Measurements from ENCODE around the gene ALKBH8.
A peak's percentile ranks its signal among the peaks of the same experiment; 100 is the strongest.
"Not testable (repeated sequence)": the region's sequence is repeated elsewhere in the genome, so short reads cannot be mapped to it uniquely, and the experiment has no call there.

The ALKBH8 gene

GRCh38 chr11:107590460-107591377 is 25.2 kb upstream of the ALKBH8 start, which contains the start of gene ELMOD1:
Gene ELMOD1, plus strand, starts transcription at chr11:107591147. Its CDS starts 27,043 bp downstream, at chr11:107618190.
- peaks cover 4% of the 10 kb centered on the region for H3K9me3 Mint-ChIP-seq
- H3K4me3 Mint-ChIP-seq: peak within 1 kb of the TSS; percentile 83
- peaks cover 20% of the 10 kb centered on the region for H3K4me1 Mint-ChIP-seq (ENCODE audit: low read depth)
- no peaks in the 10 kb centered on the region for H3K36me3 Mint-ChIP-seq (ENCODE audit: low read depth)
- peak within 1 kb of the TSS; percentile 47 for H3K27ac Mint-ChIP-seq
- H3K27me3 Mint-ChIP-seq (ENCODE audit: low read depth): peaks cover 93% of the 10 kb centered on the region

DNA sequence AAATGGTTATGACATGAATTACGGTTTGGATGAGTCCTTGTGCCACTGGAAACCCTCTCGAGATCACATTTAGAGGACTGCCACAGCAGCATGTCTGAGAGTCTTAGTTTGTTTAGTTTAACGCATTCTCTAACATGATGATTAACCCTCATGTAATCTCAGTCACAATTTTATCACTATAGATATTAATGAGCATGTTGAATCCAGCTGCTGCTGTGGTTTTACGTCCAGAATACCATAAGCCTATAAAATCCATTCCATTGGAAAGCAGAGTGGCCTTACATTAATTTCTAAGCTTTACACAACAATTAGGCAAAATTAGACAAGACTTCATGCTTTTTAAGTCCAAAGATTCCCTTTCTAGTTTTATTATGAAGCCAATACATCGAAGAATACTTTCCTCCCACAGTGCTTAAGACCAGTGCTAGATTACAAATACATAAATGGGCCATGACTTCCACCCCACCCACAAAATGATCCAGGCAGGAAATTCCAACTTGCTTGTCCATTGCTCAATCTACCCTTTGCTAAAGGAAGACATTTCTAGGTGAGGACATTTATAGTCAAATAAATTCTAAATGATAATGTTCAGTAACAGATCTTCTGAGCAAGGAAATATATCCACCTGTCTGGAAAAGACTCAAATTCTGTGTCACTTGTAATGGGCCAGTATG is 21.9 kb upstream of the ALKBH8 start:
- no peak overlapping the region for H3K4me3 Mint-ChIP-seq
- H3K4me1 Mint-ChIP-seq (ENCODE audit: low read depth): peaks cover 17% of the 10 kb centered on the region
- peaks cover 4% of the 10 kb centered on the region for H3K9me3 Mint-ChIP-seq
- H3K27me3 Mint-ChIP-seq (ENCODE audit: low read depth): peaks cover 76% of the 10 kb centered on the region
- no peaks in the 10 kb centered on the region for H3K36me3 Mint-ChIP-seq (ENCODE audit: low read depth)
- no peak overlapping the region for H3K27ac Mint-ChIP-seq

GRCh38 chr11:107583629-107584195 is 18.2 kb upstream of the ALKBH8 start:
- H3K27me3 Mint-ChIP-seq (ENCODE audit: low read depth): peaks cover 45% of the 10 kb centered on the region
- peaks cover 9% of the 10 kb centered on the region for H3K9me3 Mint-ChIP-seq
- no peaks in the 10 kb centered on the region for H3K4me1 Mint-ChIP-seq (ENCODE audit: low read depth)
- no peak overlapping the region for H3K27ac Mint-ChIP-seq
- no peaks in the 10 kb centered on the region for H3K36me3 Mint-ChIP-seq (ENCODE audit: low read depth)
- no peak overlapping the region for H3K4me3 Mint-ChIP-seq

- Mint-ChIP-seq H3K9me3 (peaks cover 5% of the 10 kb centered on the region), H3K4me1 (ENCODE audit: low read depth) (no peaks in the 10 kb centered on the region), H3K27ac (no peak overlapping the region), H3K27me3 (ENCODE audit: low read depth) (peaks cover 19% of the 10 kb centered on the region), H3K36me3 (ENCODE audit: low read depth) (no peaks in the 10 kb centered on the region), H3K4me3 (no peak overlapping the region)
These were observed 15.6 kb upstream of the ALKBH8 start for GRCh38 chr11:107581147-107581546.

DNA sequence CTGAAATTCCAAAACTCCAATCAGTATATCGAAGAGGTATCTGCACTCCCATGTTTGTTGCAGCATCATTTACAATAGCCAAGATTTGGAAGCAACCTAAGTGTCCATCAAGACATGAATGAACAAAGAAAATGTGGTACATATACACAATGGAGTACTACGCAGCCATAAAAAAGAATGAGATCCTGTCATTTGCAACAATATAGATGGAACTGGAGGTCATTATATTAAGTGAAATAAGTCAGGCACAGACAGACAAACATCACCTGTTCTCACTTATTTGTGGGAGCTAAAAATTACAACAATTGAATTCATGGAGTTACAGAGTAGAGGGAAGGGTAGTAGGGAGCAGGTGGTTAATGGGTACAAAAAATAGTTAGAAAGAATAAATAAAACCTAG is 13.6 kb upstream of the ALKBH8 start:
- not testable (repeated sequence) for H3K9me3 Mint-ChIP-seq; H3K4me3 Mint-ChIP-seq; H3K4me1 Mint-ChIP-seq (ENCODE audit: low read depth); H3K36me3 Mint-ChIP-seq (ENCODE audit: low read depth); H3K27ac Mint-ChIP-seq
- peaks cover 13% of the 10 kb centered on the region for H3K27me3 Mint-ChIP-seq (ENCODE audit: low read depth)

DNA sequence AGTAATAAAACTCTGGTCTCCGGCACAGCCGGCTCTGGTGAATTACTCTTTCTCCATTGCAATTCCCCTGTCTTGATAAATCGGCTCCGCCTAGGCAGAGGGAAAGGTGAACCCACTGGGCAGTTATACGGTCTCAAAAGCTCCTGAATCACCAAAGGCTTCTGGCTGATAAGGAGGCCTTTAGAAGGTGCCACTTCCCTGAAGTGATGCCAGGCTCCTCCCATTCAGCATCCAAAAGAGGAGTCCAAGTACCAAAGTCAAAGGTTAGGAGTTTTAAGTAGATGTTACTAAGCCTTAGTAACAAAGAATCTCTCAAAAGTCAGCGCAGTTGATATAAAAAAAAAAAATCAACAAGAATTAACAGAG is 11.8 kb upstream of the ALKBH8 start:
- peaks cover 12% of the 10 kb centered on the region for H3K27me3 Mint-ChIP-seq (ENCODE audit: low read depth)
- H3K4me1 Mint-ChIP-seq (ENCODE audit: low read depth): no peaks in the 10 kb centered on the region
- H3K27ac Mint-ChIP-seq: no peak overlapping the region
- peaks cover 5% of the 10 kb centered on the region for H3K9me3 Mint-ChIP-seq
- no peak overlapping the region for H3K4me3 Mint-ChIP-seq
- no peaks in the 10 kb centered on the region for H3K36me3 Mint-ChIP-seq (ENCODE audit: low read depth)

DNA sequence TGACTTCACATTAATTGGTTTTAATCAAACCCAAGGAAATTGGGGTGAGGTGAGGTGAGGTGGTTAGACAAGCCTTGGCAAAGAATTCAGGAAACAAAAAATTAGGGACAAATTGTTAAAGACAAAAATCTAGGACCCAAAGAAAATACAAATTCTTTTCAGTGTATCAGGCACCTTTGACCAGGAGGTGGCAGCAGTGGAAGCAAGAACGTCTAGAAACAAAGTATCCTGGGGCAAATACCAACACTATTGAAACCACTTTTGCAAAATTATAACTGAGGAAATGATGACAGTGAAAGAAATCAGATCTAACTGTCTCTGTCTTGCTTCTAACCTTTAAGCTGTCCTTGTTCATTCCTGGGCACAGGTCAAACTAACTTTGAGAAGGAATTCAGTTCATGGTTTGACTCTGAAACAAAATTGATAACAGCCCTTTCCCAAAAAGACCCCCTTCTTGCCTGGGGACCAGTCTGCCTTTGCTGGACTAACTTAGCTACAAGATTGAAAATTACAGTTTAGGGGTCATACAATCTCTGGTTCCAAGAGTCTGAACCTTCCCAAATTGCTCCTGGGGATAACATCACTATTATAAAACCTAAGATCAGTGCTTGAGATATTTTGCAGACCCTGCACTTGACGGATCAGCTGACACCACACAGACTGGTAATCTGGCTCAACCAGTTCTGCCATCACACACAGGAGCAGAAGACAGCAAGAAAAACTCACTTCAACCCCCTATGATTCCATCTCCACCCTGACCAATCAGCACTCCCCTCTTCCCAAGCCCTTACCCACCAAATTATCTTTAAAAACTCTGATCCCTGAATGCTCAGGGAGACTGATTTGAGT is 11.2 kb upstream of the ALKBH8 start:
- not testable (repeated sequence) for H3K4me3 Mint-ChIP-seq, H3K27ac Mint-ChIP-seq
- H3K27me3 Mint-ChIP-seq (ENCODE audit: low read depth): peaks cover 13% of the 10 kb centered on the region

DNA sequence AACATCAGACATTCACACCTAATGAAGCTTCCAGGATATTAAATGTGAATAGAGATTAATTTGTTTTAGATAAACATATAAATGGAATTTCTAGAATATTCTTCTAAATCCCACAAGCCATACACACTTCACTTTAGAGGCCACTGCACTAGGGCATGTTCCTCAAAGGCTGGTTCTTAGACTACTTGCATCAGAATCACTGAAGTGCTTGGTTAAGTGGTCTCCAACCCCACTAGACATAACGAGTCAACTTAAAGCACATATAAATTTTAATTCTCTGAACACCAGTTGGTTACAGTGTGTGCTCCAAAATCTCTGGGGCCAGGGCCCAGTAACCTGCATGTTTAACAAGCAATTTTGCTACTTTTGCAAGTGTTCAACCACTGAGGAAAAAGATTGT is 7.9 kb upstream of the ALKBH8 start:
- H3K4me3 Mint-ChIP-seq: no peak overlapping the region
- H3K9me3 Mint-ChIP-seq: no peaks in the 10 kb centered on the region

More for the DNA sequence above, 11.2 kb upstream of the ALKBH8 start:
- H3K9me3 Mint-ChIP-seq; H3K4me1 Mint-ChIP-seq (ENCODE audit: low read depth); H3K36me3 Mint-ChIP-seq (ENCODE audit: low read depth): not testable (repeated sequence)

DNA sequence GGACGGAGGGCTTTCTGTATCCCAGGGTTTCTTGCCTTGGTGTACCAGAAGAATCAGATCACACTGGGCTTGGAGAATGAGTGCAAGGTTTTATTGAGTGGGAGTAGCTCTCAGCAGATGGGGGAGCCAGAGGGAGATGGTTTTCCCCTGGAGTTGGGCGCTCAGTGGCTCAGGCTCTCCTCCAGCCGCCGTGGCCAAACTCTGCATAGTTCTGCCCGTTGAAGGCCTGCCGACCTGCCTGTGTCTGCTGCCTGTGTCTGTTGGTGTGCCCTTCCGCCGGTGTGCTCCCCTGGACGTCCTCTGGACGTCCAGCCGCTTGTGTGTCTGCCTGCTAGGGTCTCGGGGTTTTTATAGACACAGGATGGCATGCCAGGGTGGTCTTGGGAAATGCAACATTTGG is 4.5 kb upstream of the ALKBH8 start:
- Mint-ChIP-seq H3K27me3 (ENCODE audit: low read depth) (peaks cover 19% of the 10 kb centered on the region), H3K4me1 (ENCODE audit: low read depth) (peaks cover 18% of the 10 kb centered on the region), H3K4me3 (no peak overlapping the region), H3K36me3 (ENCODE audit: low read depth) (peaks cover 6% of the 10 kb centered on the region), H3K9me3 (no peaks in the 10 kb centered on the region), H3K27ac (no peak overlapping the region)

More for the DNA sequence above, 7.9 kb upstream of the ALKBH8 start:
- H3K27me3 Mint-ChIP-seq (ENCODE audit: low read depth): peaks cover 19% of the 10 kb centered on the region
- H3K36me3 Mint-ChIP-seq (ENCODE audit: low read depth): no peaks in the 10 kb centered on the region
- H3K27ac Mint-ChIP-seq: no peak overlapping the region
- H3K4me1 Mint-ChIP-seq (ENCODE audit: low read depth): no peaks in the 10 kb centered on the region

DNA sequence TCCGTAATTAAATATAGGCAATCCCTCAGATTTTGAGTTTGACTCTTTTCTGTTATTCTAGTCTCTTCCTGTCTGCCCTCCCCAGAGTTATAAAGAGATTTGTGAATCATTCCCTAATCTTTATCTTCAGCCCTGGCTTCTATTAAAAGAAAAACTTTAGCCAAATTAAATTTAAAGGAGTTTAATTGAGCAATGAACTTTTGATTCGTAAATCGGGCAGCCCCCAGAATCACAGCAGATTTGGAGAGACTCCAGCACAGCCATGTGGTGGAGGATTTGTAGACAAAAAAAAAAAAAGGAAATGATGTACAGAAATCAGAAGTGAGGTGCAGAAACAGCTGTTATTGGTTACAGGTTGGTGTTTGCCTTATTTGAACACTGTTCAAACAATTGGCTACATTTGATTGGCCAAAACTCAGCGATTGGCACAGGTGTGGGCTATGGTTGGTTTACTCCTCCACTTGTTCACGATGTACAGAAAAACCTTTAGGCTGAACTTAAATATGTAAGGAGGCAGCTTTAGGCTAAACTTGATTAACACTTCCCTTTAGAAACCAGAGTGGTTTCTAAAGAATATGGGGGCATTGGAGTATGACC is 2.3 kb upstream of the ALKBH8 start:
- Mint-ChIP-seq H3K9me3 (no peaks in the 10 kb centered on the region), H3K27ac (no peak overlapping the region), H3K27me3 (ENCODE audit: low read depth) (peaks cover 12% of the 10 kb centered on the region), H3K4me3 (no peak overlapping the region), H3K36me3 (ENCODE audit: low read depth) (peaks cover 6% of the 10 kb centered on the region), H3K4me1 (ENCODE audit: low read depth) (peaks cover 34% of the 10 kb centered on the region)

DNA sequence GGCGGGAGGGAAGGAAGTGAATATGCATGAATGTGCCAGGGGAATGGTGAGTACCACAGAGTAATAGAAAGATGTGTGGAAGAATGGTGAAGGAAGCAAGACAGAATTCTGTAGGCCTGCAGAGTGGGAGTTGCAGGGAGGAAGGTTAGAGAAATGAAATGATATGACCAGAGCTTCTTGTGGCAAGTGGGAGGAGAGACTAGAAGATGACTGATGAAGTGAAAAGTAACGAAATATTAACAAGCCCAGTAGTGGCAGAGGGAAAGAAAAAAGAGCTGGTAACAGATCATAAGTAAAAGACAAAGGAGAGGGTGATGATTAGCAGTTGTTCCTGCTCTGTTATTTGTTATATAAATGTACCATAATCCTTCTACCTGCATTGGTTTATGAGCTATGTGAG is 1.0 kb upstream of the ALKBH8 start:
- Mint-ChIP-seq H3K4me1 (ENCODE audit: low read depth) (peaks cover 42% of the 10 kb centered on the region), H3K9me3 (no peaks in the 10 kb centered on the region), H3K27me3 (ENCODE audit: low read depth) (peaks cover 4% of the 10 kb centered on the region), H3K4me3 (peak overlapping the region; percentile 98), H3K27ac (no peak overlapping the region), H3K36me3 (ENCODE audit: low read depth) (peaks cover 6% of the 10 kb centered on the region)

DNA sequence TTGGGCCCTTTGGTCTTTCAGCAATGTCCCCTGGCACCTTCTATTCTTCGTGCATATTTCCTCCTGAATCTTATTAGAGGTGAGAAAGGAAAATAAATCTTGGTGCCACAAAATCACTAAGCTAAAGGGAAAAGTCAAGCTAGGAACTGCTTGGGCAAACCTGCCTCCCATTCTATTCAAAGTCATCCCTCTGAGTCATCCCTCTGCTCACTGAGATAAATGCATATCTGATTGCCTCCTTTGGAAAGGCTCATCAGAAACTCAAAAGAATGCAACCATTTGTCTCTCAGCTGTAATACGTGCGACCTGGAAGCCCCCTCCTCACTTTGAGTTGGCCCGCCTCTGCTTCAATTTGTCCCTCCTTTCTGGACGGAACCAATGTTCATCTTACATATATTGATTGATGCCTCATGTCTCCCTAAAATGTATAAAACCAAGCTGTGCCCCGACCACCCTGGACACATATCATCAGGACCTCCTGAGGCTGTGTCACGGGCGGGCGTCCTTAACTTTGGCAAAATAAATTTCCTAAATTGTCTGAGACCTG is 493 bp upstream of the ALKBH8 start:
- peak overlapping the region; percentile 98 for H3K27ac Mint-ChIP-seq

DNA sequence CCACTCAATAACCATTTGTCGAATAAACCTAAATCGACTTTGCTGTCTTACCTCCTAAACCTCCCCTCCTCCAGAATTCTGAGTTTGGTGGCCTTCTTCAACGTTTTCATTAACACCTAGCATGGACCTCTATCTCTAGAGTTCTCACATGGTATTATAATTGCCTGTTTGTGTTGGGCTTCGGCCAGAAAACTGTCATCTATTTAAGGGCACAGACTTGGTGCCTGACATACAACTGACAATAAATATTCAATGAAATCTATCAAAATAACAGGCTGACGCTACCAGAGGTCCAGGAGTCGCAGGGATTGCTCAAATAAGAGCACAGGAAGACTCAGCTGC is 687 bp downstream of the ALKBH8 start:
- Mint-ChIP-seq H3K36me3 (ENCODE audit: low read depth) (peaks cover 6% of the 10 kb centered on the region), H3K9me3 (no peaks in the 10 kb centered on the region), H3K27ac (peak overlapping the region; percentile 98), H3K4me1 (ENCODE audit: low read depth) (peaks cover 42% of the 10 kb centered on the region), H3K27me3 (ENCODE audit: low read depth) (no peaks in the 10 kb centered on the region), H3K4me3 (peak overlapping the region; percentile 98)

More for the DNA sequence above, 493 bp upstream of the ALKBH8 start:
- peaks cover 42% of the 10 kb centered on the region for H3K4me1 Mint-ChIP-seq (ENCODE audit: low read depth)
- not testable (repeated sequence) for H3K27me3 Mint-ChIP-seq (ENCODE audit: low read depth); H3K36me3 Mint-ChIP-seq (ENCODE audit: low read depth); H3K9me3 Mint-ChIP-seq
- H3K4me3 Mint-ChIP-seq: peak overlapping the region; percentile 98

- no peaks in the 10 kb centered on the region for H3K9me3 Mint-ChIP-seq
- H3K4me3 Mint-ChIP-seq: peak overlapping the region; percentile 27
- no peaks in the 10 kb centered on the region for H3K27me3 Mint-ChIP-seq (ENCODE audit: low read depth)
- peaks cover 6% of the 10 kb centered on the region for H3K36me3 Mint-ChIP-seq (ENCODE audit: low read depth)
- peaks cover 42% of the 10 kb centered on the region for H3K4me1 Mint-ChIP-seq (ENCODE audit: low read depth)
- no peak overlapping the region for H3K27ac Mint-ChIP-seq
These were observed 1.8 kb downstream of the ALKBH8 start for GRCh38 chr11:107563702-107564101.
